IMR-90 (cell line): ENCODE results near the gene CAT. TPM values are rescaled to one million over a fixed set of nuclear protein-coding genes. Genes with fewer than 3 reads are reported as not detected.

ENCODE experiments used
- ATAC-seq: fragments of 200-7000 bp; cut with Tn5 transposase; 2 replicates; pipeline ENCODE4 v1.9.1; 2020; ENCODE audit warnings: low read depth, mild to moderate bottlenecking, moderate library complexity
- BruUV-seq: library from RNA; stranded (reverse); fragments of 400-500 nt; replicated peaks from 2 replicates; lab custom pipeline; 2021; lab: Mats Ljungman, UMichigan
- CTCF ChIA-PET: fragments of 300-600 bp; formaldehyde crosslinking; extraction: SDS; loops from one replicate; lab custom pipeline; 2021; ENCODE audit warnings: antibody characterized with exemption; lab: Yijun Ruan, JAX
- POLR2A ChIA-PET: fragments of 300-600 bp; sonication (Branson Sonifier 250); formaldehyde crosslinking; loops from one replicate; lab custom pipeline; 2022; ENCODE audit warnings: antibody characterized with exemption; ENCODE audit not compliant: unreplicated experiment; lab: Charles Lee
- DNase-seq: peaks from one replicate; pipeline ENCODE4 v3.0.0; 2013
- H2AFZ ChIP-seq: replicated peaks from 2 replicates; pipeline ENCODE3; 2013; ENCODE audit warnings: low read length, mild to moderate bottlenecking; ENCODE audit not compliant: poor library complexity
- H2AK5ac ChIP-seq: 2 replicates; pipeline ENCODE4 v1.6.1; 2013; ENCODE audit warnings: low read depth, low read length, inconsistent platforms
- H2AK9ac ChIP-seq: replicated peaks from 2 replicates; pipeline ENCODE3; 2013; ENCODE audit warnings: mild to moderate bottlenecking, low read depth, low read length, moderate library complexity; ENCODE audit not compliant: poor library complexity
- H2BK120ac ChIP-seq: 2 replicates; pipeline ENCODE4 v1.6.1; 2013; ENCODE audit warnings: low read depth, low read length, inconsistent platforms
- H2BK15ac ChIP-seq: 3 replicates; pipeline ENCODE4 v1.6.1; 2013; ENCODE audit warnings: low read depth, low read length, inconsistent platforms
- H2BK20ac ChIP-seq: 2 replicates; pipeline ENCODE4 v1.6.1; 2013; ENCODE audit warnings: low read depth, mild to moderate bottlenecking, inconsistent platforms, low read length, moderate library complexity
- H2BK5ac ChIP-seq: 2 replicates; pipeline ENCODE4 v1.6.1; 2013; ENCODE audit warnings: mild to moderate bottlenecking, low read depth, low read length, inconsistent platforms; ENCODE audit not compliant: poor library complexity, severe bottlenecking
- H3K14ac ChIP-seq: replicated peaks from 2 replicates; pipeline ENCODE4 v1.6.1; 2013; ENCODE audit warnings: low read depth, low read length, inconsistent platforms
- H3K18ac ChIP-seq: 2 replicates; pipeline ENCODE4 v1.6.1; 2013; ENCODE audit warnings: low read depth, low read length, control low read depth
- H3K23ac ChIP-seq: 2 replicates; pipeline ENCODE4 v1.6.1; 2013; ENCODE audit warnings: low read depth, low read length, inconsistent platforms
- H3K27ac ChIP-seq: 2 replicates; pipeline ENCODE4 v1.5.1; 2013; ENCODE audit warnings: mild to moderate bottlenecking, control low read depth, low read length; ENCODE audit not compliant: insufficient read depth
- H3K27me3 ChIP-seq: 2 replicates; pipeline ENCODE4 v1.6.1; 2013; ENCODE audit warnings: low read length; ENCODE audit not compliant: control insufficient read depth, insufficient read depth
- H3K36me3 ChIP-seq: 2 replicates; pipeline ENCODE4 v1.6.1; 2013; ENCODE audit warnings: low read length, mixed read lengths; ENCODE audit not compliant: control insufficient read depth, insufficient read depth
- H3K4ac ChIP-seq: 2 replicates; pipeline ENCODE4 v1.6.1; 2013; ENCODE audit warnings: low read depth, low read length, inconsistent platforms
- H3K4me1 ChIP-seq: 2 replicates; pipeline ENCODE4 v1.6.1; 2013; ENCODE audit warnings: low read length, mixed read lengths; ENCODE audit not compliant: control insufficient read depth, insufficient read depth
- H3K4me2 ChIP-seq: 2 replicates; pipeline ENCODE4 v1.6.1; 2013; ENCODE audit warnings: low read depth, mild to moderate bottlenecking, control low read depth, low read length, moderate library complexity
- H3K4me3 ChIP-seq: 2 replicates; pipeline ENCODE4 v1.5.1; 2013; ENCODE audit warnings: low read depth, mild to moderate bottlenecking, control low read depth, low read length, moderate library complexity; ENCODE audit not compliant: insufficient read depth
- H3K56ac ChIP-seq: 2 replicates; pipeline ENCODE4 v1.6.1; 2013; ENCODE audit warnings: low read length, inconsistent platforms; ENCODE audit not compliant: insufficient read depth; ENCODE audit errors: extremely low read depth
- H3K79me1 ChIP-seq, 2 experiments: 2 replicates each; pipeline ENCODE4 v1.6.1; 2013; ENCODE audit warnings: low read length in 2 of 2, inconsistent platforms in 1 of 2, low read depth in 1 of 2
- H3K9ac ChIP-seq: 2 replicates; pipeline ENCODE4 v1.6.1; 2013; ENCODE audit warnings: low read depth, low read length, control low read depth
- H3K9me1 ChIP-seq: 2 replicates; pipeline ENCODE4 v1.6.1; 2013; ENCODE audit warnings: low read length, inconsistent platforms; ENCODE audit not compliant: insufficient read depth
- H3K9me3 ChIP-seq: 2 replicates; pipeline ENCODE4 v1.6.1; 2013; ENCODE audit warnings: low read length; ENCODE audit not compliant: control insufficient read depth, insufficient read depth
- H4K20me1 ChIP-seq: 2 replicates; pipeline ENCODE4 v1.6.1; 2013; ENCODE audit warnings: low read length, inconsistent platforms; ENCODE audit not compliant: insufficient read depth
- H4K5ac ChIP-seq: 2 replicates; pipeline ENCODE4 v1.6.1; 2013; ENCODE audit warnings: mild to moderate bottlenecking, low read depth, low read length, control low read depth
- H4K8ac ChIP-seq, 2 experiments: 2 replicates each; pipeline ENCODE4 v1.6.1; 2013; ENCODE audit warnings: low read depth in 2 of 2, low read length in 2 of 2, control low read depth in 1 of 2, inconsistent platforms in 1 of 2
- H4K91ac ChIP-seq: 2 replicates; pipeline ENCODE4 v1.6.1; 2013; ENCODE audit warnings: low read depth, low read length, inconsistent platforms; ENCODE audit not compliant: insufficient read depth
- BHLHE40 ChIP-seq: fragments of 150-350 bp; IDR thresholded peaks from 2 replicates; pipeline ENCODE4 v1.6.1; 2016; ENCODE audit warnings: mild to moderate bottlenecking, low read depth, low read length
- CEBPB ChIP-seq: IDR thresholded peaks from 2 replicates; pipeline ENCODE4 v1.6.1; 2012; ENCODE audit warnings: low read depth, low read length, improper control_type of control experiment
- CHD1 ChIP-seq: IDR thresholded peaks from 2 replicates; pipeline ENCODE4 v1.6.1; 2012; ENCODE audit warnings: low read depth, low read length, improper control_type of control experiment
- MAZ ChIP-seq: IDR thresholded peaks from 2 replicates; pipeline ENCODE4 v1.6.1; 2012; ENCODE audit warnings: low read depth, mild to moderate bottlenecking, low read length, improper control_type of control experiment, moderate library complexity, borderline replicate concordance
- POLR2A ChIP-seq: IDR thresholded peaks from 2 replicates; pipeline ENCODE4 v1.6.1; 2012; ENCODE audit warnings: mild to moderate bottlenecking, low read depth, low read length
- SMC3 ChIP-seq: fragments of 150-350 bp; IDR thresholded peaks from 2 replicates; pipeline ENCODE4 v1.6.1; 2016; ENCODE audit warnings: low read depth, mild to moderate bottlenecking, antibody characterized with exemption, low read length, moderate library complexity
- WGBS, 2 experiments: methylation state at CpG; one replicate each; pipeline versions ENCODE4 v1.1.5 to v1.1.7; 2013; ENCODE audit warnings: missing lambda C conversion rate in 2 of 2; ENCODE audit not compliant: insufficient read length in 1 of 2; ENCODE audit errors: extremely low coverage in 2 of 2; 5-methylcytosine and 5-hydroxymethylcytosine counted together
- dilution Hi-C: fragments of 300-500 bp; cut with HindIII; formaldehyde crosslinking; loops from one replicate; pipeline ENCODE4 v1.14.3; 2018; ENCODE audit warnings: low sequenced_read_pairs; ENCODE audit not compliant: unreplicated experiment
- in situ Hi-C: fragments of 300-500 bp; cut with MboI; formaldehyde crosslinking; loops from 3 replicates; pipeline ENCODE4 v1.14.3; 2019; ENCODE audit warnings: low sequenced_read_pairs, inconsistent platforms, mixed read lengths
- intact Hi-C: fragments of 100-400 bp; cut with micrococcal nuclease; formaldehyde crosslinking; loops from 2 replicates; pipeline ENCODE4 v1.10.0; 2022
- polyA plus RNA-seq, 3 experiments: library from polyadenylated mRNA; depleted of rRNA; stranded (reverse); fragments of >200 nt; gene quantifications; 2 replicates each; pipeline ENCODE4 v1.2.3, GENCODE V29; 2012; ENCODE audit warnings: low replicate concordance in 1 of 3
- total RNA-seq: library from RNA; depleted of rRNA; stranded (reverse); fragments of >200 nt; gene quantifications from 2 replicates; pipeline ENCODE4 v1.2.3, GENCODE V29; 2012
- TF ChIP-seq, protein P1 (sequence below): conservative IDR thresholded peaks from 2 replicates; pipeline ENCODE4 v1.5.1; 2012; ENCODE audit warnings: mild to moderate bottlenecking, low read depth, low read length, improper control_type of control experiment

CAT gene
- total and polyA plus RNA-seq, 2 of the 4 experiments (the other 2 are of a cell fraction) = 52.5 to 80.5 TPM

DNA sequence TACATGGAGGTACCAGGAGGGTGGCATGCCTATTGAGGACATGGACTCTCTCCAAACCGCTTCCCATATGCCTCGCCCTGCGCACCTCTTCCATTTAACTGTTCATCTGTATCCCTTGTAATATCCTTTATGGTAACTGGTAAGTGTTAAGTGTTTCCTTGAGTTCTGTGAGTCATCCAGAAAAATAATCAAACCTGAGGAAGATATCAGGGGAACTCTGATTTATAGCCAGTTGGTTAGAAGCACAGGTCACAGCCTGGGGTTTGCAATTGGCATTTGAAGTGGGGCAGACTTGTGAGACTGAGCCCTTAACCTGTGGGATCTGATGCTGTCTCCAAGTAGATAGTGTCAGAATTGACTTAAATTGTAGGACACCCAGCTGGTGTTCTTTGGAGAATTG lies 27.6 kb upstream of the CAT start:
- Histone ChIP-seq H3K4me2 (no peak overlapping the region), H3K4ac (no peak overlapping the region), H2BK15ac (no peak overlapping the region), H3K4me1 (no peaks in the 10 kb centered on the region), H3K27me3 (peaks cover 15% of the 10 kb centered on the region), H4K20me1 (no peaks in the 10 kb centered on the region), H4K5ac (no peak overlapping the region), H2BK20ac (no peak overlapping the region), H2AK9ac (no peak overlapping the region), H3K9ac (no peak overlapping the region), H3K18ac (no peak overlapping the region), H4K8ac (no peak overlapping the region), H2BK5ac (no peak overlapping the region), H3K9me3 (peaks cover 12% of the 10 kb centered on the region), H3K4me3 (no peak overlapping the region), H4K91ac (no peak overlapping the region), H3K36me3 (no peaks in the 10 kb centered on the region), H2BK120ac (no peak overlapping the region), H2AK5ac (no peak overlapping the region), H3K27ac (no peak overlapping the region), H3K14ac (no peak overlapping the region), H2AFZ (no peak overlapping the region), H3K23ac (no peak overlapping the region), H3K79me1 (no peaks in the 10 kb centered on the region), H3K9me1 (no peaks in the 10 kb centered on the region), H3K56ac (no peak overlapping the region)
- in situ Hi-C loops (no loop called here), intact Hi-C loops (no loop called here), dilution Hi-C loops (no loop called here)
- CTCF ChIA-PET = no interaction called here
- BruUV-seq = no TSS peak
- TF ChIP-seq POLR2A (no peak), CEBPB (no peak), CHD1 (no peak), BHLHE40 (no peak), MAZ (no peak), SMC3 (no peak)
- TF ChIP-seq, protein P1, sequence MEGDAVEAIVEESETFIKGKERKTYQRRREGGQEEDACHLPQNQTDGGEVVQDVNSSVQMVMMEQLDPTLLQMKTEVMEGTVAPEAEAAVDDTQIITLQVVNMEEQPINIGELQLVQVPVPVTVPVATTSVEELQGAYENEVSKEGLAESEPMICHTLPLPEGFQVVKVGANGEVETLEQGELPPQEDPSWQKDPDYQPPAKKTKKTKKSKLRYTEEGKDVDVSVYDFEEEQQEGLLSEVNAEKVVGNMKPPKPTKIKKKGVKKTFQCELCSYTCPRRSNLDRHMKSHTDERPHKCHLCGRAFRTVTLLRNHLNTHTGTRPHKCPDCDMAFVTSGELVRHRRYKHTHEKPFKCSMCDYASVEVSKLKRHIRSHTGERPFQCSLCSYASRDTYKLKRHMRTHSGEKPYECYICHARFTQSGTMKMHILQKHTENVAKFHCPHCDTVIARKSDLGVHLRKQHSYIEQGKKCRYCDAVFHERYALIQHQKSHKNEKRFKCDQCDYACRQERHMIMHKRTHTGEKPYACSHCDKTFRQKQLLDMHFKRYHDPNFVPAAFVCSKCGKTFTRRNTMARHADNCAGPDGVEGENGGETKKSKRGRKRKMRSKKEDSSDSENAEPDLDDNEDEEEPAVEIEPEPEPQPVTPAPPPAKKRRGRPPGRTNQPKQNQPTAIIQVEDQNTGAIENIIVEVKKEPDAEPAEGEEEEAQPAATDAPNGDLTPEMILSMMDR = no peak
- POLR2A ChIA-PET = no interaction called here
- no peak; the same call in 1 of the 2 replicates for ATAC-seq
- no CpG with 5 or more reads among the region's 3 CpGs for WGBS, 2 experiments
- DNase-seq = no peak
